Measurements from ENCODE around the gene ANTXR1.

- TF ChIP-seq CTCF (conservative IDR thresholded peaks at IDR 0.05; ENCODE audit: low read depth, low read length) (0 out of 2 replicates have a peak, but pooled peaks have one; percentile 14), EZH2 (IDR thresholded peaks at IDR 0.05; ENCODE audit: borderline replicate concordance, low read depth, low read length, poor library complexity, severe bottlenecking) (no peak)
Observed at GRCh38 chr2:69011611-69012157, 1.3 kb upstream of the ANTXR1 start.

Data from A673 (cell line).